ENCODE results near the gene ZSCAN22. TPM values are rescaled to one million over a fixed set of nuclear protein-coding genes. Genes with fewer than 3 reads are reported as not detected.

The ZSCAN22 gene
- total RNA-seq, 4 donors from 2014 or later, result 2.2 to 3.2 (median 2.9) TPM

DNA sequence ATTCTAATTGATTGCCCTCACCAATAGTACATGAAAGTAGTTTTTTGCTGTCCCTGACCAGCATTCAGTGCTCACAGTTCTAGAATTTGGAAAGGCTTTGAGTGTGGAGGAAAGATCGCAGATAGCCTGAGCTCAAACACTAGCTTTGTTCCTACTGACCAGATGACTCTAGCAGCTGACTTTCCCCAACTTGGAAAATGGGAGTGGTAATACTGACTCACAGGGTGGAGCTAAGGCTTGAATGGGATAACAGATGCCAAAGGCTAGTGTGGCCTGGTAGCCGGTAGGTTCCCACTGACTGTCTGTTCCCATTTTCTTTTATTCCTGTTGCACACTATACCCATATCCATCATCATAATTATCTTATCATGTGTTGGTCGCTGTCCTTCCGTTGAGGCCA, 3.7 kb downstream of the ZSCAN22 start:
- Histone ChIP-seq H3K27me3 (no peaks in the 10 kb centered on the region), H3K4me3 (no peak overlapping the region), H3K9me3 (no peaks in the 10 kb centered on the region), H3K4me1 (peaks cover 15 to 30% (median 19%) of the 10 kb centered on the region in 3 donors), H3K36me3 (peaks cover 0 to 14% (median 5%) of the 10 kb centered on the region in 3 donors), H3K27ac (peak overlapping the region in 1 of 4 donors; percentile 46)
- TF ChIP-seq POLR2A (IDR thresholded peaks at IDR 0.05) (no peak), CTCF (IDR thresholded peaks at IDR 0.05) (no peak)
- 74 to 77% methylated on average over 4 of the region's 4 CpGs for WGBS, 2 donors
- DNase-seq, result no peak
- intact Hi-C loops (cut with DNase I), result no loop called here

- H3K9me3 ChIP-seq, result no peaks in the 10 kb centered on the region
- 85 to 90% methylated on average over 1 of the region's 1 CpG for WGBS, 2 donors
Measured at GRCh38 chr19:58332697-58333096, 5.9 kb downstream of the ZSCAN22 start.

DNA sequence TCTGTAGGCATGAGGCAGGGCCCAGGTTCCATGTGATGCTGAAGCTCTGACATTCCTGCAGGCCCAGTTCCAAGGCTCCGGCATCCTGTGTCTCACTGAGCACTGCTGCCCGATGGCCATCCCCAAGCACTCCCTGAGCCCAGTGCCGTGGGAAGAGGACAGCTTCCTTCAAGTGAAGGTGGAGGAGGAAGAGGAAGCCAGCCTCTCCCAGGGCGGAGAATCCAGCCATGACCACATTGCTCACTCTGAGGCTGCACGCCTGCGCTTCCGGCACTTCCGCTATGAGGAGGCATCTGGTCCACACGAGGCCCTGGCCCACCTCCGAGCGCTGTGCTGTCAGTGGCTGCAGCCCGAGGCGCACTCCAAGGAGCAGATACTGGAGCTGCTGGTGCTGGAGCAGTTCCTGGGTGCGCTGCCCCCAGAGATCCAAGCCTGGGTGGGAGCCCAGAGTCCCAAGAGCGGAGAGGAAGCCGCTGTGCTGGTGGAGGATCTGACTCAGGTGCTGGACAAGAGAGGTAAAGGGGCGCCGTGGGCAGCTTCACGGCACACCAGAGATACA, 8.0 kb downstream of the ZSCAN22 start:
- peaks cover 0 to 54% (median 14%) of the 10 kb centered on the region in 3 donors for H3K36me3 ChIP-seq
- intact Hi-C loops (cut with DNase I), result no loop called here

More at GRCh38 chr19:58332697-58333096, 5.9 kb downstream of the ZSCAN22 start:
- no peak overlapping the region for H3K4me3 ChIP-seq
- H3K27ac ChIP-seq, result no peak overlapping the region
- DNase-seq, result no peak
- no peaks in the 10 kb centered on the region for H3K27me3 ChIP-seq
- TF ChIP-seq POLR2A (IDR thresholded peaks at IDR 0.05) (no peak), CTCF (IDR thresholded peaks at IDR 0.05) (no peak)
- intact Hi-C loops (cut with DNase I), result no loop called here
- H3K4me1 ChIP-seq, result peaks cover 5 to 15% (median 6%) of the 10 kb centered on the region in 3 donors
- H3K36me3 ChIP-seq, result peaks cover 0 to 34% (median 11%) of the 10 kb centered on the region in 3 donors

DNA sequence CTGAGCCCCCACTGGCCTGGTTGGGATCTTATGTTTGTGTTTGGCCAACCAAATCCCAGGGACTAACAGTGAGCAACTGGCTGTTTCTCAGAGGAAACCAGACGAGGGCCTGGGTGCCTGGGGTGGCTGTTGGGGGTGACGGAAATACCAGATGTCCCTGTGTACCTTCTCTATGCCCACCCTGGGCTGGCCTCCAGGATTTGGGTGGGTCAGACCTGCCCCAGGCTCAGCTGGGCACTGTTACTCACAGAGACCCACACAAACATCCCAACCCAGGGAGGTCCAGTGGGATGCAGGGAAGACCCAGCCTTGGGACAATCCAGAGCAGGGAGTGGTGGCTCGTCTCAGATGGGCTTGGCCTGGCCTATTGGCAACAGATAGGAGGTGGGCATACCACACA, 8.8 kb downstream of the ZSCAN22 start:
- DNase-seq, result no peak
- Histone ChIP-seq H3K4me1 (no peaks in the 10 kb centered on the region), H3K27me3 (no peaks in the 10 kb centered on the region), H3K36me3 (peaks cover 0 to 58% (median 14%) of the 10 kb centered on the region in 3 donors), H3K27ac (no peak overlapping the region), H3K4me3 (no peak overlapping the region), H3K9me3 (no peaks in the 10 kb centered on the region)
- intact Hi-C loops (cut with DNase I), result no loop called here
- TF ChIP-seq CTCF (IDR thresholded peaks at IDR 0.05), result no peak
- no peak for TF ChIP-seq POLR2A (IDR thresholded peaks at IDR 0.05)
- WGBS, 2 donors, result 50 to 63% methylated on average over 1 to 2 of the region's 3 CpGs

More for the DNA sequence above, 8.0 kb downstream of the ZSCAN22 start:
- H3K9me3 ChIP-seq, result no peaks in the 10 kb centered on the region
- no peak overlapping the region for H3K27ac ChIP-seq
- no peak overlapping the region for H3K4me3 ChIP-seq
- no peak for DNase-seq
- WGBS, 2 donors, result 88 to 98% methylated on average over 6 to 8 of the region's 19 CpGs
- H3K4me1 ChIP-seq, result no peaks in the 10 kb centered on the region
- TF ChIP-seq CTCF (IDR thresholded peaks at IDR 0.05) (no peak), POLR2A (IDR thresholded peaks at IDR 0.05) (no peak)
- no peaks in the 10 kb centered on the region for H3K27me3 ChIP-seq

- intact Hi-C loops (cut with DNase I), result no loop called here
- Histone ChIP-seq H3K27ac (no peak overlapping the region), H3K27me3 (no peaks in the 10 kb centered on the region), H3K36me3 (peaks cover 0 to 64% (median 14%) of the 10 kb centered on the region in 3 donors), H3K4me1 (no peaks in the 10 kb centered on the region), H3K9me3 (no peaks in the 10 kb centered on the region), H3K4me3 (no peak overlapping the region)
- no peak for TF ChIP-seq POLR2A (IDR thresholded peaks at IDR 0.05)
- TF ChIP-seq CTCF (IDR thresholded peaks at IDR 0.05), result no peak
- 100% methylated on average over 1 of the region's 1 CpG; no CpG with 5 or more reads in 1 of the 2 donors for WGBS, 2 donors
- DNase-seq, result no peak
Measured at GRCh38 chr19:58336216-58336615, 9.4 kb downstream of the ZSCAN22 start.

All from esophagus squamous epithelium (tissue), 5 donors.